HFFc6 (cell line): ENCODE results near the gene ATP6AP1. TPM values are rescaled to one million over a fixed set of nuclear protein-coding genes. Genes with fewer than 3 reads are reported as not detected.

Experiments used
- DNase-seq: peaks from one replicate; pipeline ENCODE4 v3.0.0-alpha.2; 2018
- H3K27ac Mint-ChIP-seq: 2 replicates; pipeline ENCODE4 v1.8.0; 2020; ENCODE audit warnings: mild to moderate bottlenecking, mixed read lengths
- H3K27me3 Mint-ChIP-seq: 2 replicates; pipeline ENCODE4 v1.8.0; 2021; ENCODE audit warnings: mild to moderate bottlenecking, moderate library complexity, mixed read lengths; ENCODE audit not compliant: insufficient read depth
- H3K36me3 Mint-ChIP-seq: 2 replicates; pipeline ENCODE4 v1.8.0; 2021; ENCODE audit warnings: low read depth, mixed read lengths
- H3K4me1 Mint-ChIP-seq: 2 replicates; pipeline ENCODE4 v1.8.0; 2020; ENCODE audit warnings: low read depth, mixed read lengths
- H3K4me3 Mint-ChIP-seq: 2 replicates; pipeline ENCODE4 v1.8.0; 2020; ENCODE audit warnings: mild to moderate bottlenecking, moderate library complexity, mixed read lengths
- H3K9me3 Mint-ChIP-seq: 2 replicates; pipeline ENCODE4 v1.8.0; 2020; ENCODE audit warnings: mild to moderate bottlenecking, mixed read lengths
- CTCF ChIP-seq: fragments of 200-600 bp; sonication (generic); IDR thresholded peaks from 2 replicates; pipeline ENCODE4 v1.5.0; 2021; ENCODE audit warnings: antibody characterized with exemption, mild to moderate bottlenecking
- total RNA-seq, 6 experiments: library from RNA; stranded (reverse); fragmentation: NEBNext Ultra II Directional; extraction: Animal tissue kit (Norgen Biotek cat#: 25700); gene quantifications; 2 replicates in 1 of 6; 3 replicates in 5 of 6; pipeline ENCODE4 v1.2.3, GENCODE V29; 2021

Gene ATP6AP1
- total RNA-seq, 6 experiments from 2014 or later: 107 to 154 (median 123) TPM

- no peak for TF ChIP-seq CTCF
- DNase-seq: no peak
- peaks cover 30% of the 10 kb centered on the region for H3K9me3 Mint-ChIP-seq
- peaks cover 49% of the 10 kb centered on the region for H3K27me3 Mint-ChIP-seq
- peak overlapping the region; percentile 99 for H3K27ac Mint-ChIP-seq
- H3K4me1 Mint-ChIP-seq: peaks cover 8% of the 10 kb centered on the region
- H3K4me3 Mint-ChIP-seq: no peak overlapping the region; the same call in 1 of the 2 replicates
- H3K36me3 Mint-ChIP-seq: peaks cover 22% of the 10 kb centered on the region
These were observed 25.3 kb upstream of the ATP6AP1 start for GRCh38 chrX:154403192-154403591.

GRCh38 chrX:154403858-154404257 lies 24.6 kb upstream of the ATP6AP1 start:
- Mint-ChIP-seq H3K36me3 (peaks cover 19% of the 10 kb centered on the region), H3K9me3 (peaks cover 23% of the 10 kb centered on the region), H3K4me3 (no peak overlapping the region), H3K4me1 (peaks cover 15% of the 10 kb centered on the region), H3K27me3 (peaks cover 43% of the 10 kb centered on the region), H3K27ac (peak overlapping the region; percentile 7; the same call in 1 of the 2 replicates)
- no peak for DNase-seq
- no peak for TF ChIP-seq CTCF

GRCh38 chrX:154404625-154405192 lies 23.8 kb upstream of the ATP6AP1 start:
- no peak for TF ChIP-seq CTCF
- no peak for DNase-seq
- Mint-ChIP-seq H3K27ac (no peak overlapping the region), H3K36me3 (peaks cover 11% of the 10 kb centered on the region), H3K9me3 (peaks cover 15% of the 10 kb centered on the region), H3K27me3 (peaks cover 34% of the 10 kb centered on the region), H3K4me1 (peaks cover 17% of the 10 kb centered on the region), H3K4me3 (no peak overlapping the region)

- peak overlapping the region; percentile 84 for H3K27ac Mint-ChIP-seq
- peaks cover 5% of the 10 kb centered on the region for H3K36me3 Mint-ChIP-seq
- DNase-seq: no peak
- H3K4me1 Mint-ChIP-seq: peaks cover 25% of the 10 kb centered on the region
- TF ChIP-seq CTCF: no peak
- H3K9me3 Mint-ChIP-seq: no peaks in the 10 kb centered on the region
- peak overlapping the region; percentile 90 for H3K4me3 Mint-ChIP-seq
- no peaks in the 10 kb centered on the region; the same call in 1 of the 2 replicates for H3K27me3 Mint-ChIP-seq
These were observed 19.7 kb upstream of the ATP6AP1 start for GRCh38 chrX:154408659-154409221.

GRCh38 chrX:154409222-154409871 lies 19.1 kb upstream of the ATP6AP1 start, which contains the start of gene DNASE1L1:
Gene DNASE1L1, minus strand, starts transcription at chrX:154409254. Its CDS starts 3,686 bp downstream, at chrX:154405568.
- Mint-ChIP-seq H3K27me3 (no peaks in the 10 kb centered on the region; the same call in 1 of the 2 replicates), H3K4me1 (peaks cover 25% of the 10 kb centered on the region), H3K27ac (peak within 1 kb of the TSS; percentile 84), H3K4me3 (peak within 1 kb of the TSS; percentile 90), H3K36me3 (peaks cover 5% of the 10 kb centered on the region), H3K9me3 (no peaks in the 10 kb centered on the region)
- peak; percentile 89 for DNase-seq
- TF ChIP-seq CTCF: no peak
